IPS DF 19.7 (cell line): ENCODE data around the gene GATA2.

Experiments
- DNase-seq: peaks from one replicate; pipeline ENCODE4 v3.0.0-alpha.2; 2013; ENCODE audit warnings: low read depth, low spot score

Gene GATA2

DNA sequence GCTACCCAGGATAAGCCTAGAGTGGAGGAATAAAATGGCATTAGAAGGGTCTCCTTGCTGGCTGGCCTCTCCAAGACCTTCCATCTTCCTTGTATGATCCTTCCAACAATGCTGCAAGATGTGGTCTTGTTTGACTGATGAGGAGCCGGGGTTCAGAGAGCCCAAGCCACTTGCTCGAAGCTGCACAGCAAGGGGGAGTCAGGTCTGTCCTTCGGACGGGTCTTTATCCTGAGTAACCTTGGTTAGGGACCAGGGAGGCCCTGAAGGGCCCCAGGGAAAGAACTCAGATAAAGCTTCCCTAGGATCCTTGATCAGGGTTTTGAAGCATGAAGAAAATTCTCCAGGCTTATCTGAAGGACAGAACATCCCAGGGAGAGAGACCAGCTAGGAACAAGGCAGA lies 19.3 kb downstream of the GATA2 start:
- DNase-seq: no peak

DNA sequence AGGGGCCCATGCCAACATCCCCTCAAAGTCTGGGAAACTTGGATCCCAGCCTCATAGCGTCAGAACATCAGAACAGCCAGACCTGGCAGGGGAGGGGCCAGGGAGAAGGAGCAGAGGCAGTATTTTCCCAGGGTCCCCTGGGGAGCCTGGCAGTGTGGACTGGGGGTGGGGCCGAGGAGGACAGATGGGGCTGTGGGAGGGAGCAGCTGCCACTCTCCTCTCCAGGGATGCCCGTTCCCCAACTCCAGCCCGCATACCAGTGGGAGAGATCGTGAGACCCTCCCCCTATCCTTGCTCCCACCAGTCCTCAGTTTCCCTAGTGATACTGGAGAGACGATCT lies 19.9 kb downstream of the GATA2 start:
- no peak for DNase-seq

DNA sequence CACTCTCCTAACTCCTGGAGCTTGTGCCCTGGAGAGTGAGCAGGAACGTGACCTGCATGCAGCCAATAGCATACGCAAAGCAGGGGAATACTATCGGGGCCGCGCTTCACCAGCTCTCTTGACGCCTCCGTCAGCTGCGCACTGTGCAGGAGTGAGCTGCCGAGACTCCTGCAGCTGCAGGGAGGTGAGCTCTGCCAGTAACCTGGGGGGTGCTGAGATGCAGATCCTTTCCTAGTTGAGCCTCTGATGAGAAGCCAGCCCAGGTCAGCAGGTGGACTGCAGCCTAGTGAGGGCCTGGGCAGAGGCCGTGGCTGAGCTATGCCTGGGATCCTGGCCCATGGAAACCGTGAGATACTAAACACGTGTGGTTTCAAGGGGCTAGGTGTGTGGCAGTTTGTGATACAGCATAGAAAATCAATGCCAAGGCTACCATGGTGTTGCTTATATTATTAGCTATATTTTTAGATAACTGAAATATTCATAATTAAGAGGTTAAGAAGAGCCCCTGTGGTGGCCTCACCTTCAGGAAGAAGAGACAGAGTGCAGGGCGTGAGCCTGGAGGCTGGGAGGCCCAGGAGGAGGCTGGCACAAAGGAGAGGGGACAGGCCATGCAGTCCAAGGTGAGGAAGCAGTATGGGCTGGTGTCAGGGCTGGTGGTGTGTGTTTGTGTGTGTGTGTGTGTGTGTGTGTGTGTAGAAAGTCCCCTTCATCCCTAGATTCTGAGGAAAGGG lies 20.4 kb downstream of the GATA2 start:
- no peak for DNase-seq

DNA sequence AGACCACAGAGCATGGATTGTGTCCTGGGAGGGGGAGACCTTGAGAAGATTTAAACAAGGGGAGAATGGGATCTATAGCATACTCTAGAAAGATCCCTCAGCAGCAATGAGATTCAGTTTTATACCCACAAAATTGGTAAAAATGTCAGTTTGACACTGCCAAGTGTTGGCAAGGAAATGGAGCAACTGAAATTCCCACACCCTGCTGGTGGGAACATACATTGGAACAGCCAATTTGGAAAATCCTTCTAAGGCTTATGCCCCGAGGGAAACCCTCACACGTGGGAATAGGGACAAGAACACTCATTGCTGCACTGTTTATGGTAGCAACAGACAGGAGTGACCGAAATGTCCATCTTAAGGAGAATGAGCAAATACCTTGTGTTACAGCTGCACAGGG lies 21.3 kb downstream of the GATA2 start:
- no peak for DNase-seq

DNA sequence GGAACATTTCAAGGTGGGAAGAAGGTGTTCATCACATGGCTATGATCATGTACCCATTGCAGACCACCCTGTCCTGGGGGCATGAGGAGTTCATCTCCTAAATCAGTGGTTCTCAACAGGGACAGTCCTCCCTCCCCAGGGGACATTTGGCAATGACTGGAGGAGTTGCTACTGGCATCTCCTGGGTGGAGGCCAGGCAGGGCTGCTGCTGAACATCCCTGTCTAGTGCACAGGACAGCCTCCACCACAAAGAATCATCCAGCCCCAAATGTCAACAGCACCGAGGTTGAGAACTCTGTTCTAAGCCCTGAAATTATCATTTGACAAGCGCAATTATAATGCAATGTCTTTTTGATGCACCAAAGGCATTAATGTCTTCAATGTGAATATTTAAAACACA lies 21.9 kb downstream of the GATA2 start:
- DNase-seq: no peak

DNA sequence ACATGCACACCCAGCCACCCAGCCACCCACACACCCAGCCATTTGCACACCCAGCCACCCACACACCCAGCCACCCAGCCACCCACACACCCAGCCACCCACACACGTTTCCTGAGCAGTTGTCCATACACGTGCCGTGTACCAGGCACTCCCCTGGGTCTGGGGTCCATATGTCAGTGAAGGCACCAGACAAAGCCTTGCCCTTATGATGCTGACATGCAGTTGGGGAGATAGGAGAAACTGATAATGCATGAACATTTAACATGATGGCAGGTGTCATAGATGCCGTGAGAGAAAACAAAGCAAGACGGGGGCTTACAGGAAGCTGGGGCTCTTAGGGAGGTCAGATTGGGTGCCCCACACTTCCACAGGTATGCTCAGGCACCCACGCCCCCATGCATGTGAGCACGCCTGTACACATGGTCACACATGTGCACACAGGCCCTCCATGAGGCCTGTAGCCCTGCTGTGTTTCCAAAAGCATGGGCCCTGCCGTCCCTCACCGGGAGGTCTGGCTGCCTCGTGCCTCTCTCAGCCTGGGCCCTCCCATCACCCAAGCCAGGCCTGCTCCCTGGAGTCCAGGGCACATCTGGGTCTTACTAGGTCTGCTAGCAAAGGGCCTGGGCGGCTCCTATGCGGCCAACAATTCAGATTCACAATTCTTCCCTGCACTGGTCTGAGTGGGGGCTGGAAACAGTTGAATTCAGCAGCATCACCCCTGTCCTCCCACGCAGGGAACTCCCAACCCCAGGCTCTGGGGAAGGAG lies 22.7 kb downstream of the GATA2 start:
- DNase-seq: no peak

DNA sequence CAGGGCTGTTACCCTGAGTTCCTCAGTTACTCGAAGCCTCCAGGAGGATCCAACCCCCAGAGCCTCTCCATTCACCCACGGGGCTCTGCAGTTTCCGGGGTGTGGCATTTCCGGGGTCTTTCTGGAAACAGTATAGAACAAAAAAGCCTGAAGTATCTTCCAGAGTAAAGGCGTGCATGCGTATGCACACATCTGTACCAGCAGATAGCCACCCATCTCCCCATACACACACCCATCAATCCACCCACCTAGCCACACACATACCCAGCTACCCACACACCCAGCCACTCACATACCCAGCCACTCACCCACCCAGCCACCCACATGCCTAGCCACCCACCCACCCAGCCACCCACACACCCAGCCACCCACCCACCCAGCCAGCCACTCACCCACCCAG lies 23.4 kb downstream of the GATA2 start:
- DNase-seq: no peak

DNA sequence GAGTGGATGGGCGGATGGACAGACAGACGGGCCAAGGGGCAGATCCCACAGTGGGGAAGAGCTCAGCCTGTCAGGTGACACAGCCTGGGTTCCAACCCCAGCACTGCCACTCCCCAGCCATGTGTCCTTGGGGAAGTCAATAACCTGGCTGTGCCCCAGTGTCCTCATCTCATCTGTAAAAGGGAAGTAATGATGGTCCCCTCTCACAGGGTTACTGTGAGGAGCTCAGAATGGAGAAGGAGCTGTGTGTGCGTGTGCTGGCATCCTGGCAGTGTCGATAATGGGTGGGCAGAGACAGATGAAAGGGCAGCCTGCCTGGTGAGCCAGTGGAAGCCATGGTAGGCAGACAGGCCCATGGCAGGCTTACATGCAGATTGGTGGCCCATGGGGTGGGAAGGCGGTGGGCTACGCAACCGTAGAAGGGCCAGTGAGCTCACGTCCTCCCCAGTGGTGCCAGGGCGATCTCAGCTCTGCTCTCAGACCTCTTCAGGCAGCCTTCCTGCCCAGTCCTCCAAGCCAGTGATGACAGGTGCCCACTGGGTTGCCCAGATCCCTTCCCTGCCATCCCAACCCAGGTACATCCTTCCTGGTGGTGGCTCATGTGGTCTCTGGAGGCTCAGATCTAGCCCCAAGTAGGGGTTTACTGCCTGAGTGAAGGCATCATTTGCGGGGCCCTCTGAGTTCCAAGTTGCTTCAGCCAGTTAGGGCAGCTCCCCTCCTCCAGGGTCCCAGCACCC lies 24.0 kb downstream of the GATA2 start:
- no peak for DNase-seq

DNA sequence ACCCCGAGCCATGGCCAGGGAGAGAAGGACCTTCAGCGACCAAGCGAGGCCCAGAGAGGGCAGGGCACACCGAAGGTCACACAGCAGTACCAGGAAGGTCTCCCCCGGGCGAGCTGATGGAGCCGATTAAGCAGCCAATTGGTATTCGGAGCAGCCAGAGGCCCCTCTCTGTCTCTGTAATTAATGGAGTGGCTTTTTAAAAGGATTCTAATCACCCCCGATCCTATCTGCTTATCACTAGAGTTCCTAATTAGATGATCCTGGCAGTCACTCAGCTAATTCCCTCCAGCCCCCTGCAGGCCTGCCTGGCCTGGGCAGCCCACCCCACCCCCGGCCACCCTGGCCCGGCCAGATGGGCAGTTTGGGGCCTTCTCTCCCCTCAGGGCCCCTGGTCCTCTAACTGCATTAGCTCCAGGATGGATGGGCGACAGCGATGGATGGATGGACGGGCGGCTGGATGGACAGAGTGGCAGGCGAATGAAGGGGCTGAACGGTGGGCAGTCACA lies 24.7 kb downstream of the GATA2 start:
- no peak for DNase-seq

DNA sequence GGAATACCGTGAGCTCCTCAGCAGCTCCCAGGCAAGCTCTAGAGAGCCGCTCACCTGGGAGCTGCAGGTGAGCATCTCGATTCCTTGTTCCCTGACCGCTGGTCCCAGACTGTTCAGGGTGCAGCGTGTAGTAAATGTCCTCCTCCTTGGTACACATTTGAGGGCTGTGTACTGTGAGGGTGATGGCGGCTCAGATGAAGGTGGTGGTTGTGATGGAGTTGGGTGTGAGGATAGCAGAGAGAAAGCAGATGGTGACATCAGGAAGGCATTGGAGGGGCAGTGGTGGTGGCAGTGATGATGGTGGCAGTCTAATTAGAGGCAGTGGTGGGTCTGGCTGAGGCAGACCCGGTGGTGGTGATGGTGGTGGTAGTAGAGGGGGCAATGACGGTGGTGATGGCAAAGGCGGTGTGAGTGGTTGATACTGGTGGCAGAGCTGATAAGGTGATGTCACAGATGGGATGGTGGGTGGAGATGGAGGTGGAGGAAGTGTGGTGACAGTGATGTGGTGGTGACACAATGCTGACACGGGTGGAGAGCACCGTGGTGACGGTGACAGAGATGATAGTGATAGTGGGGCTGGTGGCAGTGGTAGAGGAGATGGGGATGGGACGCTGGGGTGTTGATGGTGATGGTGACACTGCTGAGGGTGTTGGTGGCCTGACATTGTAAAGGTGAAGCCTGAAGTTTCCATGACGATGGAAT lies 26.0 kb downstream of the GATA2 start, which contains the start of gene DNAJB8:
Gene DNAJB8, minus strand, starts transcription at position 51 of the 702 bp plus-strand sequence. CDS start 3,645 bp downstream, outside the sequence.
- no peak for DNase-seq

DNA sequence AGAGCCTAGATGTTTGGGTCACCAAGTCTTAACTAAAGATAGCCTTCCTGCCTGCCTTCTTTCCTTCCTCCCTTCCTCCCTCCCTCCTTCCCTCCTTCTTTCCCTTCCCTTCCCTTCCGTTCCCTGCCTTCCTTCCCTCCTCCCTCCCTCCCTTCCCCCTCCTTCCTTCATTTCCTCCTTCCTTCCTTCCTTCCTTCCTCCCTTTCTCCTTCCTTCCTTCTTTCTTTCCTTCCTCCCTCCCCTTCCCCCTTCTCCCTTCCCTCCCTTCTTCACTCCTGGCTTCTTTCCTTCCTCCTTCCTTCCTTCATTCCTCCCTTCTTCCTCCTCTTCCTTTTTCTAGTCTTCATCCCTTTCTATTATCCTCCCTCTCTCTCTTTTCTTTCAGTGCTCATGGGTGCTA lies 28.3 kb downstream of the GATA2 start:
- DNase-seq: no peak

DNA sequence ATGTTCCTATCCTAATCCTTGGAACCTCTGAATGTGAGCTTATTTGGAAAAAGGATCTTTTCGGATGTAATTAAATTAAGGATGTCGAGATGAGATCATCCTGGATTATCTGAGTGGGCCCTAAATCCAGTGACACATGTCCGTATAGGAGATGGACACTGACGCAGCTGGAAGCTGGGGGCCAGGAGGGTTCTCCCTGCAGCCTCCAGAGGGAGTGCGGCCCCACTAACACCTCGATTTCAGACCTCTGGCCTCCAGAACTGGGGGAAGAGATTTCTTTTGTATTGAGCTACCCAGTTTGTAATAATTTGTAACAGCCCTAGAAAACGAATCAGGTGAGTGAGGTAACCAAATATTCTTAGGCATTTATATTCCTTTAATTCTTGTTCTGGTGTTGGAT lies 28.8 kb downstream of the GATA2 start:
- no peak for DNase-seq

DNA sequence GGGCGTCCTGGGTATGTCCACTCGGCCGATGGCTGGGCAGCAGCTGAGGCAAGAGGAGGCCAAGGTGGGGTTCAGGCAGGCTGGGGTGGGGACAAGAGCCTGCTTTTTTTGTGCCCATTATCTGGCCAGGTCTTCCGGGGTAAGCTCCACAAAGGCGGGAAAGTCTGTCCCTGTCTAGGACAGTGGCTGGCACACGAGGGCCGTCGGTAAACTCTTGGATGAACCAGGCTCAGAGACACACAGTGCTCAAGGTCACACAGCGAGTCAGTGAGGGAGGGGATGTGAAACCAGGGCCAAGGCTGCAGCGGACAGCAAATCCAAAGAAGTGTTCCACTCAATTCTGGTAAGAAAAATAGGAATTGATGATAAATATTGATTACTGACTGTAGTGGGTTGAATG lies 29.2 kb downstream of the GATA2 start:
- DNase-seq: no peak

DNA sequence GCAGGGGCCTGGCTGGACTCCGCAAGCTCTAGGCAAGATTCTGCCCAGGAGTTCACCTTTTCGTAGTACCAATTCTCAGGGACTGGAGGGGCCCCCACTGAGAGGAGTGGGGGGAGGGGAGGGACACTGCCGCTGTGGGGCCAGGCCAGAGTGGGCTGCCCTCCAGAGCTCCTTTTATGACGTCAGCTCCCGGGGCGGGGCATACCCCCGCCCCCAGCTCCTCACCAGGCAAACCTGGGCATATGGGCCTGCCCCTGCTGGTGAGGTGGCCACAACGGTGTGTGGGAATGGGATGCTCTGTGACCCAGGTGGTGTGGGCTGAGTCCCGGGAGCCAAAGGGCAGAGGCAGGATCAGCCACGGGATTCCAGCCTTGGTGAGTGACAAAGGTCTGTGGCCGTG lies 29.6 kb downstream of the GATA2 start:
- no peak for DNase-seq

DNA sequence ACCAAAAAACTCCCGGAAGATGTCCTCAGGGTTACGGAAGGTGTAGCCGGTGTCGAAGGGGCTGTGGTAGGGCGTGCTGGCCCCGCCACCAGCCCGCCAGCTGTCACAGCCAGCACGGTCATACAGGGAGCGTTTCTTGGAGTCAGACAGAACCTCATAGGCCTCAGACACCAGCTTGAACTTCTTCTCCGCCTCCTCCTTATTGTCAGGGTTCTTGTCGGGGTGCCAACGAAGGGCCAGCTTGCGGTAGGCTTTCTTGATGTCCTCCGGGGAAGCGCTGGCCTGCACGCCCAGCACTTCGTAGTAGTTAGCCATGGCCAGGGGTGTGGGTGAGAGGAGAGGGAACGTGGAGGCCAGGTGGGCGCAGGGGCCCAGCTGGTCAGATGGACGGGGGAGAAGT lies 30.1 kb downstream of the GATA2 start:
- no peak for DNase-seq

DNA sequence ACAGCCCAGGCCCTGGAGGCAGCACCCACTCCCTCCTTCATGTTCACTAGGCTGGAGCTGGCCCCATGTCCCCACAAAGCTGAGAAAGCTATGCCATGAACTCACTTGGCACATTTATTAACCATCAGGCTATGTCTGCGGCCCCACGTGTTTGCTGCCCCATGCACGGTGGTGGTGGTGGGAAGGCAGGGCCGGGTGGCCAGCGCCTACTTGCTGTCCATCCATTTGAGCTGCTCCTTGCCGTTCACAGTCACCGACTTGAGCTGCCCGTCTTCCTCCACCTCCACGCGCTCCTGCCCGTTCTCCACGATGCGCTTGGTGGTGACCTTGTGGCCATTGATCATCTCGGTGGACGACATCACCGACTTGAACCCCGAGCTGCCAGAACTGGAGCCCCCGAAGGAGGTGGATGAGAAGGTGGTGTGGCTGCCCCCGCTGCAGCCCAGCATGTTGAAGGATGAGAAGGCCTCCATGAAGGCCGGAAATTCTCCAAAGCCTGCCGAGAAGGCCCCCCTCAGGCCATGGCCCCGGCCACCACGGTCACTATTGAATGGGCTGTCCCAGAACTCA lies 30.6 kb downstream of the GATA2 start:
- no peak for DNase-seq

DNA sequence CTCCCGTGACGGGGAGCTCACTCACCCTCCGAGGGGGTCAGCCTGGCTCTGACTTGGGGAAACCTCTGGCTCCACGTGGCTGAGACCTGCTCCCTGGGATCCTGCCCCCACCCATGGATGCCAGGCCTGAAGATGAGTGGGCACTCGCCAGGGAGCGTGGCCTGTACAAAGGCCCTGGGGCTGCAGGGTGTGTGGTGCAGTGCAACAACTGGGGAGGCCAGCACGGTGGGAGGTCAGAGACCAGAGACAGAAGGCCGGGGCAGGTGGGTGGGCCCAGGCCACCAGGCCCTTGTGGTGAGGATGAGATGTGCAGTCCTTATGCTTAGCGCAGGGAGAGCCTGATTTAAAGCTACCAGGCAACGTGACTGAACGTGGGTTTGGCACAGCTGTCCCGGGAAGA lies 31.3 kb downstream of the GATA2 start:
- no peak for DNase-seq

DNA sequence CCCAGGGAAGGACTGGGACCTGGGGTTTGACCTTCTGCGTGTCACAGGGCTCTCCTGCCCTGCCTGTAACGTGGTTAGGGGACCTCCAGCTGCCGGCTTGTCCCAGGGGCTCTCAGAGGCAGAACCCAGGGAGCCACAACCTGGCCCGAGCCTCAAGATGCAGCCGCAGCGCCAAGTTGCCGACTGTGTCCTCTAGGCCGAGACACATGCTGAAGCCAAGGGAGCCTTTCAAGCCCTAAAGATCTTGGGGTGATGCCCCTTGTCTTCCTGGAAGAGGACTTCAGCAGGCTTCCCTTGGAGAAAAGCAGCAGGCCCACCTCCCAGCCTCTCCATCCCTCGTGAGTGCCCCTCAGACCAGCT lies 33.6 kb downstream of the GATA2 start:
- DNase-seq: no peak

DNA sequence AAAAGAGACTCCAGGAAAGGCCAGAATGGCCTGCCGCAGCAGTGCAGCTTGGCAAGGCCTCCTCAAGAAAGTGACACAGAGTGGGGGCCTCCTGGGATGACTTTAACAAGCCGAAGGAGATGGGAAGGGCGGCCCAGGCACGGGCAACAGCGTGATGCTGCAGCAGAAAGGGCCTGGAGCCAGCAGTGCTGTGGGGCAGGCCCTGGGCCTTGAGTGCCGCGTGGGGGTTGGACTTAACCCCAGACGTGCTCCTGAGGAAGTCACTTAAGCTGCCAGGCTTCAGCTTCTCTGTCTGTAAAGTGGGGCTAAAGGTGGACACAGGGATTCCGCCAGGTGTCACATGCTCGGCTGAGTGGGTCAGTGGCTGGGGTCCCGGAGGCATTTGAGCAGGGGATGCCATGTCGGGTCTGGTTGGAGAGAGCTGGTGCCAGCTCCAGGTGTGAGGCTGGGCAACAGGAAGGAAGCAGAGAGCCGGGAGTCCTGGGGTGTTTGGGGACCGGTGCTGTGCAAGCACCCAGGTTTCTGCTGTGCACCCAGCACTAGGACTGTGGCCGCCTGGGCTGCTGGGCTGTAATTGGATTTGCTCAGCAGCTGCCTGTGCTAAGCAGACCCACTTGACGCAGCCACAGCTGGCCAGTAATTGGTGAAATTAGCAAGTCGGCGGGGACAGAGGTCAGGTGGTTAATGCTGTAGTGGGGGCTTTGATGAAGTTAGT lies 34.1 kb downstream of the GATA2 start:
- DNase-seq: no peak

DNA sequence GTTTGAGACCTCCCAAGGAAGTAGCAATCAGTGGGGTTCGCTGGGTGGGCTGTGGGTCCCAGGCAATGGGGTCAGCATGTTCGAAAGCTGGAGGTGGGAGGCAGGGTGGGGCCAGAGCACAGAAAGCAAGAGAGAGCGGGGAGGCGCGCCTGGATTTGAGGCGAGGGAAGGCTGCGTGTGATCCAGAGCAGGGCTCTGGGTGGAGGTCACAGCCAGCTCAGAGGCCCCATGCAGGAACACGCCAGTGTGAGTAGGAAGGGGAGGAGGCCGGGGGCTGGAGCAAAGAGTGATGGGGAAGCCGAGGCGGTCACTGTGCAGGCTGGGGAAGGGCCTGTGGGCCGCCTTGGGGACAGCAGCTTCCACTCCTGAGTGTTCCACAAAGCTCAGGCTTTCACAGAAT lies 35.1 kb downstream of the GATA2 start:
- no peak for DNase-seq
